Measurements from ENCODE around the gene NUDT13.

- TF ChIP-seq SUZ12 (IDR thresholded peaks at IDR 0.05), result no peak
- TF ChIP-seq SP1 (IDR thresholded peaks at IDR 0.05), result no peak
- TF ChIP-seq, protein P1, sequence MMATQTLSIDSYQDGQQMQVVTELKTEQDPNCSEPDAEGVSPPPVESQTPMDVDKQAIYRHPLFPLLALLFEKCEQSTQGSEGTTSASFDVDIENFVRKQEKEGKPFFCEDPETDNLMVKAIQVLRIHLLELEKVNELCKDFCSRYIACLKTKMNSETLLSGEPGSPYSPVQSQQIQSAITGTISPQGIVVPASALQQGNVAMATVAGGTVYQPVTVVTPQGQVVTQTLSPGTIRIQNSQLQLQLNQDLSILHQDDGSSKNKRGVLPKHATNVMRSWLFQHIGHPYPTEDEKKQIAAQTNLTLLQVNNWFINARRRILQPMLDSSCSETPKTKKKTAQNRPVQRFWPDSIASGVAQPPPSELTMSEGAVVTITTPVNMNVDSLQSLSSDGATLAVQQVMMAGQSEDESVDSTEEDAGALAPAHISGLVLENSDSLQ (IDR thresholded peaks at IDR 0.05), result no peak
- no peak for TF ChIP-seq BHLHE40 (IDR thresholded peaks at IDR 0.05; ENCODE audit: borderline replicate concordance)
- TF ChIP-seq ARNT (IDR thresholded peaks at IDR 0.05), result no peak
- TF ChIP-seq HDGF (IDR thresholded peaks at IDR 0.05; ENCODE audit: borderline replicate concordance), result no peak
- no peak for TF ChIP-seq FOXM1 (IDR thresholded peaks at IDR 0.05; ENCODE audit: borderline replicate concordance)
- no peak for TF ChIP-seq FOXA1 (IDR thresholded peaks at IDR 0.05)
- TF ChIP-seq NFRKB (IDR thresholded peaks at IDR 0.05), result no peak
- TF ChIP-seq L3MBTL2 (conservative IDR thresholded peaks at IDR 0.05), result peak; percentile 34
Observed at GRCh38 chr10:73167783-73168464, 57.7 kb downstream of the NUDT13 start, which contains the start of the genes ECD and FAM149B1.

All from HEK293T (cell line).